Esophagus muscularis mucosa (tissue), 4 donors: ENCODE data around the gene HILPDA. TPM values are rescaled to one million over a fixed set of nuclear protein-coding genes. Genes with fewer than 3 reads are reported as not detected.

Experiments
- DNase-seq: peaks from one replicate; pipeline ENCODE4 v3.0.0-alpha.2; 2017; ENCODE audit errors: extremely low spot score
- H3K27ac ChIP-seq, 4 donors: fragments of 200-600 bp; sonication (generic); replicated peaks in 1 of 4; 1 replicate in 3 of 4; 2 replicates in 1 of 4; pipeline ENCODE4 v1.5.1; 2016 to 2019; ENCODE audit warnings: mild to moderate bottlenecking in 1 of 4
- H3K27me3 ChIP-seq, 4 donors: fragments of 200-600 bp; sonication (generic); one replicate each; pipeline versions ENCODE4 v1.5.1 to v1.6.0; 2016 to 2019
- H3K36me3 ChIP-seq, 4 donors: fragments of 200-600 bp; sonication (generic); one replicate each; pipeline ENCODE4 v1.5.1; 2016 to 2019
- H3K4me1 ChIP-seq, 4 donors: fragments of 200-600 bp; sonication (generic); one replicate each; pipeline ENCODE4 v1.5.1; 2016 to 2019
- H3K4me3 ChIP-seq, 4 donors: fragments of 200-600 bp; sonication (generic); 1 replicate in 2 of 4; 2 replicates in 2 of 4; pipeline ENCODE4 v1.5.1; 2016 to 2019; ENCODE audit warnings: mild to moderate bottlenecking in 4 of 4, moderate library complexity in 1 of 4
- H3K9me3 ChIP-seq, 4 donors: fragments of 200-600 bp; sonication (generic); 1 replicate in 3 of 4; 2 replicates in 1 of 4; pipeline ENCODE4 v1.5.1; 2016 to 2019
- EP300 ChIP-seq: sonication (generic); formaldehyde crosslinking; IDR thresholded peaks from one replicate; pipeline ENCODE4 v1.6.1; 2017; ENCODE audit warnings: antibody characterized with exemption
- POLR2A ChIP-seq: fragments of 450-650 bp; IDR thresholded peaks from one replicate; pipeline ENCODE4 v1.6.1; 2017; ENCODE audit warnings: antibody characterized with exemption, moderate library complexity, mild to moderate bottlenecking, low read depth
- POLR2AphosphoS5 ChIP-seq, 2 donors: sonication (generic); formaldehyde crosslinking; IDR thresholded peaks; one replicate each; pipeline ENCODE4 v1.6.1; 2017; ENCODE audit warnings: antibody characterized with exemption in 2 of 2
- WGBS: methylation state at CpG from one replicate; pipeline ENCODE4 v1.1.5; 2018; 5-methylcytosine and 5-hydroxymethylcytosine counted together
- intact Hi-C: fragments of 100-400 bp; cut with DNase I; formaldehyde crosslinking; loops from one replicate; pipeline ENCODE4 v1.15.1; 2023
- total RNA-seq, 4 donors: library from RNA; depleted of rRNA; stranded (reverse); fragments of >200 nt; gene quantifications; one replicate each; pipeline versions ENCODE4 v1.1.0 to v1.2.1, GENCODE V29; 2016
- TF ChIP-seq, protein P1 (sequence below), 3 experiments: fragments of 200-600 bp in 2 of 3; fragments of 450-650 bp in 1 of 3; sonication (generic) in 2 of 3; IDR thresholded peaks; one replicate each; pipeline ENCODE4 v1.5.1; 2017 to 2019; ENCODE audit warnings: antibody characterized with exemption in 3 of 3, mild to moderate bottlenecking in 2 of 3, moderate library complexity in 1 of 3

The HILPDA gene
- total RNA-seq, 4 donors from 2014 or later, result 4.1 to 15.1 (median 5.8) TPM

DNA sequence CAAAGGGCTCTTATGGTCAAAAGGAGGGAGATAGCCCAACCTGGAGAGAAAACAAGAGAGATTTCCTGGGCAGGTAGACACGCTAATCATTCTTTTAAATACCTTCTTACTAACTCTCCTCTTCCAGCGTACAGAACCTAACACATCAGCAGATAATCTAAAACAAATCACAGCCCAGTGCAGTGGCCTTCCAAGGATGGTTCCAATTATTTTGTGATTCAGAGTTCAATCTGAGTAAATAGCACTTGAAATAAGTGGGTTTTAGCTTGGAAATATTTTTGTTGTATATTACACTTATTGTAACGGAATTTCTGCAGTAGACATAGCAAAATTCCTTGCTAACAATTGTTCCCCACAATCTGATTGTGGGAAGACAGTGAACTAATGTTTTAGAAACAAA, 38.6 kb upstream of the HILPDA start:
- Histone ChIP-seq H3K4me1 (no peaks in the 10 kb centered on the region), H3K27me3 (no peaks in the 10 kb centered on the region), H3K27ac (no peak overlapping the region), H3K9me3 (no peaks in the 10 kb centered on the region), H3K36me3 (no peaks in the 10 kb centered on the region), H3K4me3 (no peak overlapping the region)
- TF ChIP-seq POLR2A (no peak), POLR2AphosphoS5 (IDR thresholded peaks at IDR 0.05) (no peak), EP300 (no peak)
- TF ChIP-seq, protein P1, sequence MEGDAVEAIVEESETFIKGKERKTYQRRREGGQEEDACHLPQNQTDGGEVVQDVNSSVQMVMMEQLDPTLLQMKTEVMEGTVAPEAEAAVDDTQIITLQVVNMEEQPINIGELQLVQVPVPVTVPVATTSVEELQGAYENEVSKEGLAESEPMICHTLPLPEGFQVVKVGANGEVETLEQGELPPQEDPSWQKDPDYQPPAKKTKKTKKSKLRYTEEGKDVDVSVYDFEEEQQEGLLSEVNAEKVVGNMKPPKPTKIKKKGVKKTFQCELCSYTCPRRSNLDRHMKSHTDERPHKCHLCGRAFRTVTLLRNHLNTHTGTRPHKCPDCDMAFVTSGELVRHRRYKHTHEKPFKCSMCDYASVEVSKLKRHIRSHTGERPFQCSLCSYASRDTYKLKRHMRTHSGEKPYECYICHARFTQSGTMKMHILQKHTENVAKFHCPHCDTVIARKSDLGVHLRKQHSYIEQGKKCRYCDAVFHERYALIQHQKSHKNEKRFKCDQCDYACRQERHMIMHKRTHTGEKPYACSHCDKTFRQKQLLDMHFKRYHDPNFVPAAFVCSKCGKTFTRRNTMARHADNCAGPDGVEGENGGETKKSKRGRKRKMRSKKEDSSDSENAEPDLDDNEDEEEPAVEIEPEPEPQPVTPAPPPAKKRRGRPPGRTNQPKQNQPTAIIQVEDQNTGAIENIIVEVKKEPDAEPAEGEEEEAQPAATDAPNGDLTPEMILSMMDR (IDR thresholded peaks at IDR 0.05), result no peak
- no peak for DNase-seq
- intact Hi-C loops, result no loop called here
- WGBS, result 97% methylated on average over 3 of the region's 3 CpGs

DNA sequence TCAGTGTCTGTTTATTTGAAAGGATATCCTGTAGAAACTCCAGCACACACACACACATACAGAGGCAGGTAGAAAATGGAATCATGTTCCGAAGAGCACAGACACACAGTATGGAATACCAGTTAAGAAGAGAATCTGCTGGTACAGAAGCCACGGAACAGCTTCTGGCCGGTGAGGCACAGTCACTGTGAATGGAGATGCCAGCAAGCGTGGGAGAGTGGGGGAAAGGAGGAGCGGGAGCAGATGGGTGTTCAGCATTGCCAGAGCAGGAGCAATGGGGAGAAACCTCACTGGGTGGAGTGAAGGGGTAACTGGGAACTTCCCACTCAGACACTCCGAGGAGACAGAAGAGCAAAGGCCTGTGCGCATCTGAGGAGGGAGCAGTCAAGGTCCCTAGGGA, 36.4 kb upstream of the HILPDA start:
- intact Hi-C loops, result no loop called here
- Histone ChIP-seq H3K4me3 (no peak overlapping the region), H3K9me3 (no peaks in the 10 kb centered on the region), H3K36me3 (no peaks in the 10 kb centered on the region), H3K27me3 (no peaks in the 10 kb centered on the region), H3K4me1 (peaks cover 0 to 4% (median 0%) of the 10 kb centered on the region in 4 donors), H3K27ac (no peak overlapping the region)
- WGBS, result 87% methylated on average over 7 of the region's 7 CpGs
- DNase-seq, result no peak
- no peak for TF ChIP-seq POLR2A
- TF ChIP-seq, protein P1 (IDR thresholded peaks at IDR 0.05), result no peak
- no peak for TF ChIP-seq POLR2AphosphoS5 (IDR thresholded peaks at IDR 0.05)
- no peak for TF ChIP-seq EP300

DNA sequence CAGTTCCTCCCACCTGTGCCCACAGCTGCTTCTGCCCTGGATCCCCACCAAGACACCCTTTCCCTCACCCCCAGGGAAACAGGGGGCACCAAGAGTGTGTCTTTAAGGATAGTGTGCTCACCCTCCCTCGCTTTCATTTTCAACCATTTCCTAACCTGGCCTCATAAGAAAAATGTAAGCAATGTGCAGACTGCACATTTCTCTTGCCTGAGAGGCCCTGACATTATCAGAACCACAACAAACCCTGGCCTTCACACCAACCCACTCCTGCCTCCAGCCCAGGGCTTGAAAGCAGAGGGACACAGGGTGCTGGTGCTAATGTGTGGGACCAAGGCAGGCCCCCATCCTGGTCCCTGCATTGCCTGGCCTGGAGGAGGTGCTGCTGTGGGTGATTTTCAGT, 34.9 kb upstream of the HILPDA start:
- no peak for DNase-seq
- Histone ChIP-seq H3K27ac (no peak overlapping the region), H3K4me1 (peaks cover 0 to 6% (median 2%) of the 10 kb centered on the region in 4 donors), H3K36me3 (no peaks in the 10 kb centered on the region), H3K9me3 (no peaks in the 10 kb centered on the region), H3K27me3 (no peaks in the 10 kb centered on the region), H3K4me3 (no peak overlapping the region)
- 81% methylated on average over 1 of the region's 1 CpG for WGBS
- intact Hi-C loops, result no loop called here
- TF ChIP-seq, protein P1 (IDR thresholded peaks at IDR 0.05), result no peak

DNA sequence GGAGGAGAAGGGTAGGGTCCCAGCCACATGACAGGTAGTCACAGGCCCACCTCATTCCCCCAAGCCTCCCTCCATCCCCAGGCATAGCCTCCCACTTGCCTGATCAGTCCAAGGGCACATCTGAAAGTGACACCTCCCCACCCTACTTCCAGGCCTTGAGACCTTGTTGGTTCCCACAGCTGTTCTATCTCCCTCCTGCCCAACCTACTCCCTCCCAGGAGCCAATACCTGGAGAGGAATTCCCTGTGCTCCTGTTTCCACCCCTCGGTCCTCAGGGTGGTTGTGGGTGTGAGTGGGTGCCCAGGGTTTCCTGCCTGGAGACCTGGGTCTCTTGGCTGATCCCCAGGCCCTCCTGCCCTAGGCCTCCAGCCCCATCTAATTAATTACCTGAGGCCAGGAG, 34.3 kb upstream of the HILPDA start:
- no peak for DNase-seq
- TF ChIP-seq, protein P1 (IDR thresholded peaks at IDR 0.05), result no peak
- TF ChIP-seq EP300 (no peak), POLR2A (no peak), POLR2AphosphoS5 (IDR thresholded peaks at IDR 0.05) (no peak)
- Histone ChIP-seq H3K9me3 (no peaks in the 10 kb centered on the region), H3K27me3 (no peaks in the 10 kb centered on the region), H3K36me3 (no peaks in the 10 kb centered on the region), H3K4me1 (peaks cover 0 to 6% (median 2%) of the 10 kb centered on the region in 4 donors), H3K27ac (no peak overlapping the region), H3K4me3 (no peak overlapping the region)
- 86% methylated on average over 1 of the region's 1 CpG for WGBS
- intact Hi-C loops, result no loop called here

DNA sequence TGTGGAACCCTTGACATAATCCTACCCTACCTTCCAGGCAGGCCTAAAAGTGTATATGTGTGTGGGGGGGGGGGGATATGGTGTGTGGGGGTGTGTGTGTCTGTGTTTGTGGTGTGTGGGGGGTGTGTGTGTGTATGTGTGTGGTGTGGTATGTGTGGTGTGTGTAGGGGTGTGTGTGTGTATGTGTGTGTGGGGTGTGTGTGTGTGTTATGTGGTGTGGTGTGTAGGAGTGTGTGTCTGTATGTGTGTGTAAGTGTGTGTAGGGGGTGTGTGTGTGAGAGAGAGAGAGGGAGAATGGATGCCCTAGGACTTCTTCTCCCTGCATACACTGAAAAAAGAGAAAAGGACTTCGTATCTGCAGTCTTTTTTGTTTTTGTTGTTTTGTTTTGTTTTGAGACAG, 33.6 kb upstream of the HILPDA start:
- Histone ChIP-seq H3K36me3 (no peaks in the 10 kb centered on the region), H3K27ac (no peak overlapping the region), H3K4me3 (no peak overlapping the region), H3K9me3 (no peaks in the 10 kb centered on the region), H3K4me1 (peaks cover 0 to 6% (median 2%) of the 10 kb centered on the region in 4 donors), H3K27me3 (no peaks in the 10 kb centered on the region)
- TF ChIP-seq EP300 (no peak), POLR2AphosphoS5 (IDR thresholded peaks at IDR 0.05) (no peak), POLR2A (no peak)
- TF ChIP-seq, protein P1 (IDR thresholded peaks at IDR 0.05), result no peak
- no peak for DNase-seq
- WGBS, result 89% methylated on average over 1 of the region's 1 CpG
- intact Hi-C loops, result no loop called here
